T-helper 1 cell treated with Interleukin-12 subunit alpha and Interleukin-12 subunit beta and Interleukin-4 antibody, amounts not matched to agents 30 ng/mL and 1 ng/mL, for 36 hours (primary cell): Measurements from ENCODE around the gene KIAA0040. TPM values are rescaled to one million over a fixed set of nuclear protein-coding genes. Genes with fewer than 3 reads are reported as not detected.
"Not testable (repeated sequence)": the region's sequence is repeated elsewhere in the genome, so short reads cannot be mapped to it uniquely, and the experiment has no call there.

ENCODE experiments used
- intact Hi-C: fragments of 100-400 bp; cut with micrococcal nuclease; formaldehyde crosslinking; loops from one replicate; pipeline ENCODE4 v1.15.1; 2024
- total RNA-seq: library from RNA; stranded (reverse); gene quantifications from 2 replicates; pipeline ENCODE4 v1.2.3, GENCODE V29; 2022

Gene KIAA0040
- total RNA-seq, 1 donor from 2014 or later: 99.0 TPM

GRCh38 chr1:175116210-175116798, 76.3 kb downstream of the KIAA0040 start:
- intact Hi-C loops: no loop called here

- intact Hi-C loops: no loop called here
Observed at GRCh38 chr1:175114996-175115395, 77.6 kb downstream of the KIAA0040 start.

- intact Hi-C loops: not testable (repeated sequence)
Observed at GRCh38 chr1:175108331-175108820, 84.2 kb downstream of the KIAA0040 start.

Other genes with a start within 250 kb of the KIAA0040 start
- gene CACYBP, start 192.8 kb downstream of the KIAA0040 start, total RNA-seq: 165 and 178 TPM in 2 replicates
- 30.7 and 31.2 TPM in 2 replicates for gene MRPS14, start 169.4 kb downstream of the KIAA0040 start, total RNA-seq
- not detected in 2 replicates for gene TNN, start 124.9 kb downstream of the KIAA0040 start, total RNA-seq